Activated T-helper 1 cell treated with Interleukin-2 at 50 U/mL for 16 hours (primary cell): Measurements from ENCODE around the gene POLD4.
"Not testable (repeated sequence)": the region's sequence is repeated elsewhere in the genome, so short reads cannot be mapped to it uniquely, and the experiment has no call there.

Experiments used
- DNase-seq: peaks from one replicate; pipeline ENCODE4 v3.0.0-alpha.2; 2020; ENCODE audit warnings: low read depth

Gene POLD4

GRCh38 chr11:67353317-67354074 lies at the start of gene POLD4:
Gene POLD4, minus strand, starts transcription at chr11:67353546. Its CDS starts 147 bp downstream, at chr11:67353399.
- DNase-seq: peak; percentile 95

GRCh38 chr11:67403085-67403484 lies 49.7 kb upstream of the POLD4 start:
- DNase-seq: not testable (repeated sequence)

- DNase-seq: not testable (repeated sequence)
Measured at GRCh38 chr11:67402192-67402839, 49.0 kb upstream of the POLD4 start.

DNA sequence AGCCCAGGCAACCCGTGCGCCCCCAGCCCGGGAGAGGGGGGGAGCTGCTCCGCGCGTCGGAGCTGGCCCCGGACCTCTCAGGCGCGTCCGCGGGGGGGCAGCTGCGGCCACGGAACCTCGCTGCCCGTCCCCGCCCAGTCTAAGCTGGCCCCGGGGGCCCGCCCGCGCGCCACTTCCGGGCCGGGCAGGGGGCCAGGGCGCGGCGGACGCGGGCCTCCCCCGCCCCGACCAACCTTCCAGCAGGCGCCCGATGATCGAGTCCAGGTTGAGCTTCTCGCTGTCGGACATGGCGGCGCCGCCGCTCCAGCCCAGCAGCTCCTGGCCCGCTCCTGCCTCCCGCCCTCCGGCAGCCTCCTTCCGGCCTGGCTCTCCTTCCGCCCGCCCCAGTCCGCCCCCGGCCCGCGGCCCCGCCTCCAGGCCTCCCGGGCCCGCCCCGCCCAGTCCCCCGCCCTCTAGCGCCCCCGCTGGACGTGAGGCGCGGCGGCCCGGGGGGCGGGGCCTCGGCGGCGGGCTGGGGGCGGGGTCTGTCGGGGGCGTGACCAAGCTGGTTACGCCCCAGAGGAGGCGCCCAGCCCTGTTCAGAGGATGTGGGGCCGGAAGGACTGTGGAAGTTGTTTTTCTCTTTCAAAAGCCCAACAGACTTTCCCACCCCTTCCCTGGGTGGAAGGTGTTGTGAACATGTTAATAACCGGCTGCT lies 48.3 kb upstream of the POLD4 start, which contains the start of gene PPP1CA:
Gene PPP1CA (minus strand): TSS at position 364 of the 697 bp plus-strand sequence. CDS start 76 bp downstream, at position 288.
- DNase-seq: peak; percentile 90

GRCh38 chr11:67400942-67401494 lies 47.7 kb upstream of the POLD4 start:
- no peak for DNase-seq

- no peak for DNase-seq
Measured at GRCh38 chr11:67400251-67400941, 47.0 kb upstream of the POLD4 start.

- DNase-seq: no peak
Measured at GRCh38 chr11:67398661-67399563, 45.6 kb upstream of the POLD4 start.

- DNase-seq: no peak
Measured at GRCh38 chr11:67397986-67398660, 44.8 kb upstream of the POLD4 start.

GRCh38 chr11:67397536-67397935 lies 44.2 kb upstream of the POLD4 start:
- no peak for DNase-seq

DNA sequence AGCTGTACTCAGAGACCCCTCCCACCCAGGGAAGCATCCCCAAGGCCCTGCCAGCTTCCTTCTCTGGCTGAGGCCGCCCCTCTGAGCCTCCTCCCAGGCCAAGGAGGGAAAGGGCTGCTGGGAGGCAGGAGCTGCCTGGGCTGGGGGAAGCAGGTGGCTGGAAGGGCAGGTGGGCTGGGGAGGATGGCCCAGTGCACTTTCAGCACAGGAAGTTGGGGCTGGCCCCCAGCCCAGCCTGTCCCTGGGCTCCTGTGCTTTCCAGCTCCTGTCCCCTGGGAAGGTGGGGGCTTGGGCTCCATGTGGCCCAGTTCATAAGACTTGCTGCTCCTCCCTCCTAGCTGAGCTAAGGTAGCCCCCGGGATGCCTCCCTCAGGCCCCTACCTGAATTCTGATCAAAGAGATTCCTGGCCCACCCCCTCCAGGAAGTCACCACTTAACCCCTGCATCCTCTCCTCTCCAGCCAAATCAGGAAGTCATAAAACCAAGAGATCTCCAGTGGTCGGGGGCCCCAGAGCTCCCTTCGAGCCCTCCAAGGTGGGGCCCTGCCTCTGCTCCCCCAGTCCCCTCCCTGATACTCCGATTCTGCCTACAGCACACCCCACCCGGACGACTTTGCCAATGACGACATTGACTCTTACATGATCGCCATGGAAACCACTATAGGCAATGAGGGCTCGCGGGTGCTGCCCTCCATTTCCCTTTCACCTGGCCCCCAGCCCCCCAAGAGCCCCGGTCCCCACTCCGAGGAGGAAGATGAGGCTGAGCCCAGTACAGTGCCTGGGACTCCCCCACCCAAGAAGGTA lies 43.4 kb upstream of the POLD4 start:
- no peak for DNase-seq

- DNase-seq: no peak
Measured at GRCh38 chr11:67396259-67396581, 42.9 kb upstream of the POLD4 start.

GRCh38 chr11:67395555-67396258 lies 42.4 kb upstream of the POLD4 start:
- DNase-seq: no peak

- no peak for DNase-seq
Measured at GRCh38 chr11:67393990-67394389, 40.6 kb upstream of the POLD4 start.

GRCh38 chr11:67393437-67393836 lies 40.1 kb upstream of the POLD4 start:
- DNase-seq: no peak

DNA sequence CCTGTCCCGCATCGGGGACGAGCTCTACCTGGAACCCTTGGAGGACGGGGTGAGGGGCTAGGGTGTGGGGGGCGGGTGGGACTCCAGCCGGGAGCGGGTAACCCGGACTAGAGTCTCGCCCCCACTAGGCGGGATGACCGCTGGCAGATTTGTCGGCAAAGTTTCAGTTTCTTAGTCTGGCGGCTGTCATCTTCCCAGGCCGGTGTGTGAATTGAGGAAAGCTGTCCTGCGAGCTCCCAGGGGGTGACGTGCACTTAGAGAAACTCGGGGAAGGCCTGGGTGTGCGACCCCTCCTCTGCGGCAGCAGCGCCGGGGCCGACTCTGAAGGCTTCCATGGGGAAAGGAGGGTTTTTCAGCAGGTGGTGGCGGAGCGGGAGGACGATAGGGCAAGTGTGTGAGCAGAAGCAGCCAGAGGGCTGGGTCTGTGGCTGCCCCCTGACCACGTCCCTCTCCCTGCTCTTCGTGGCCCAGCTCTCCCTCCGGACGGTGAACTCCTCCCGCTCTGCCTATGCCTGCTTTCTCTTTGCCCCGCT lies 38.9 kb upstream of the POLD4 start:
- no peak for DNase-seq

- DNase-seq: peak; percentile 87
Measured at GRCh38 chr11:67391304-67392182, 38.2 kb upstream of the POLD4 start, which contains the start of gene RAD9A. Gene RAD9A, plus strand, starts transcription at chr11:67391986. Its CDS starts 59 bp downstream, at chr11:67392045.

- DNase-seq: no peak
Measured at GRCh38 chr11:67390947-67391303, 37.6 kb upstream of the POLD4 start.

DNA sequence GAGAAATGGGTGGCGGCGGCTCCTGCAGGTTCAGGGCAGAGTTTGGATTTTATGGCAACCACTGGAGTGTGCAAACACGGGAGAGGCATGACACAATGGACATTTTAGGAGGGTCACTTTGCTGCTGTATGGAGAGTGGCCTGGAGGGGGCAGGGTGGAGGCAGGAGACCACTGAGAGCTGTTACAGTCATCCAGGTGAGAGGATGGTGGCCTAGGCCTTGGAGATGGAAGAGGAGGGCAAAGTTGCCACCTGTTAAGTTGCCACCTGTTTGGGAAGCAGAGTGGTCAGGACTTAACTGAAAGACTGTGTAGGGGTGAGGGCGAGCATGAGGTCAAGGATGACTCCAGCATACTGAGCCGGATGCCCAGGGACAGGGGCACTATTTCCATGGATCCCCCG lies 36.1 kb upstream of the POLD4 start:
- no peak for DNase-seq
